Keratinocyte (primary cell): ENCODE data around the gene COL3A1.

Experiments used
- CTCF ChIP-seq, 3 experiments: IDR thresholded peaks in 1 of 3; conservative IDR thresholded peaks in 1 of 3; optimal IDR thresholded peaks in 1 of 3; 2 replicates in 2 of 3; 3 replicates in 1 of 3; pipeline versions ENCODE3 to v1.5.1; 2011; ENCODE audit warnings: low read length in 3 of 3, mild to moderate bottlenecking in 3 of 3, moderate library complexity in 2 of 3, control low read depth in 1 of 3, inconsistent platforms in 1 of 3; ENCODE audit not compliant: insufficient read depth in 2 of 3; ENCODE audit errors: extremely low read depth in 1 of 3
- EZH2 ChIP-seq: IDR thresholded peaks from one replicate; pipeline ENCODE4 v1.6.1; 2012; ENCODE audit warnings: inconsistent platforms, mild to moderate bottlenecking, low read length, moderate library complexity

DNA sequence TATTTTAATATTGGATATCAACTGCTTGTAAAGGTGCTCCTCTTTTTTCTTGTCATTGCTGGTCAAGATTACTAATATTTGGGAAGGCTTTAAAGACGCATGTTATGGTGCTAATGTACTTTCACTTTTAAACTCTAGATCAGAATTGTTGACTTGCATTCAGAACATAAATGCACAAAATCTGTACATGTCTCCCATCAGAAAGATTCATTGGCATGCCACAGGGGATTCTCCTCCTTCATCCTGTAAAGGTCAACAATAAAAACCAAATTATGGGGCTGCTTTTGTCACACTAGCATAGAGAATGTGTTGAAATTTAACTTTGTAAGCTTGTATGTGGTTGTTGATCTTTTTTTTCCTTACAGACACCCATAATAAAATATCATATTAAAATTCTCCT lies 38.2 kb downstream of the COL3A1 start:
- TF ChIP-seq CTCF (optimal IDR thresholded peaks at IDR 0.05 in 1 of 3, IDR thresholded peaks at IDR 0.05 in 1 of 3, conservative IDR thresholded peaks at IDR 0.05 in 1 of 3; ENCODE audit: extremely low read depth in 1 of 3, insufficient read depth in 2 of 3, low read length in 3 of 3) = no peak
- no peak for TF ChIP-seq EZH2
